Astrocyte (in vitro differentiated cells and primary cell): Measurements from ENCODE around the gene KRTAP10-6.

ENCODE experiments used
- EZH2 ChIP-seq: IDR thresholded peaks from 2 replicates; pipeline ENCODE4 v1.6.1; 2012; ENCODE audit warnings: mild to moderate bottlenecking, low read length, inconsistent platforms; ENCODE audit not compliant: insufficient read depth
- TF ChIP-seq, protein P1 (sequence below): IDR thresholded peaks from 2 replicates; pipeline ENCODE4 v1.5.1; 2011; ENCODE audit warnings: low read depth, mild to moderate bottlenecking, inconsistent platforms, low read length, moderate library complexity; ENCODE audit not compliant: insufficient read depth

GRCh38 chr21:44640761-44641160, 48.5 kb upstream of the KRTAP10-6 start:
- TF ChIP-seq, protein P1, sequence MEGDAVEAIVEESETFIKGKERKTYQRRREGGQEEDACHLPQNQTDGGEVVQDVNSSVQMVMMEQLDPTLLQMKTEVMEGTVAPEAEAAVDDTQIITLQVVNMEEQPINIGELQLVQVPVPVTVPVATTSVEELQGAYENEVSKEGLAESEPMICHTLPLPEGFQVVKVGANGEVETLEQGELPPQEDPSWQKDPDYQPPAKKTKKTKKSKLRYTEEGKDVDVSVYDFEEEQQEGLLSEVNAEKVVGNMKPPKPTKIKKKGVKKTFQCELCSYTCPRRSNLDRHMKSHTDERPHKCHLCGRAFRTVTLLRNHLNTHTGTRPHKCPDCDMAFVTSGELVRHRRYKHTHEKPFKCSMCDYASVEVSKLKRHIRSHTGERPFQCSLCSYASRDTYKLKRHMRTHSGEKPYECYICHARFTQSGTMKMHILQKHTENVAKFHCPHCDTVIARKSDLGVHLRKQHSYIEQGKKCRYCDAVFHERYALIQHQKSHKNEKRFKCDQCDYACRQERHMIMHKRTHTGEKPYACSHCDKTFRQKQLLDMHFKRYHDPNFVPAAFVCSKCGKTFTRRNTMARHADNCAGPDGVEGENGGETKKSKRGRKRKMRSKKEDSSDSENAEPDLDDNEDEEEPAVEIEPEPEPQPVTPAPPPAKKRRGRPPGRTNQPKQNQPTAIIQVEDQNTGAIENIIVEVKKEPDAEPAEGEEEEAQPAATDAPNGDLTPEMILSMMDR, result no peak
- no peak for TF ChIP-seq EZH2
